ENCODE measurements around the gene CLDN2. TPM values are rescaled to one million over a fixed set of nuclear protein-coding genes. Genes with fewer than 3 reads are reported as not detected.

The CLDN2 gene
- total RNA-seq, 6 experiments from 2014 or later, result 6.3 to 48.4 (median 18.4) TPM

- Histone ChIP-seq H3K27ac (peak overlapping the region in 1 of 3 donors; percentile 87), H3K4me3 (no peak overlapping the region)
Observed at GRCh38 chrX:106898462-106898861, 21.7 kb upstream of the CLDN2 start.

GRCh38 chrX:106899276-106899675 is 20.9 kb upstream of the CLDN2 start:
- ATAC-seq (no peak), DNase-seq (no peak)
- Histone ChIP-seq H3K4me1 (peaks cover 0 to 37% (median 5%) of the 10 kb centered on the region in 4 donors), H3K27me3 (no peaks in the 10 kb centered on the region), H3K4me3 (no peak overlapping the region), H3K27ac (peak overlapping the region in 2 of 3 donors; percentile 7 to 87), H3K36me3 (no peaks in the 10 kb centered on the region), H3K9me3 (no peaks in the 10 kb centered on the region)
- no peak for TF ChIP-seq POLR2A (IDR thresholded peaks at IDR 0.05)
- TF ChIP-seq, protein P1, sequence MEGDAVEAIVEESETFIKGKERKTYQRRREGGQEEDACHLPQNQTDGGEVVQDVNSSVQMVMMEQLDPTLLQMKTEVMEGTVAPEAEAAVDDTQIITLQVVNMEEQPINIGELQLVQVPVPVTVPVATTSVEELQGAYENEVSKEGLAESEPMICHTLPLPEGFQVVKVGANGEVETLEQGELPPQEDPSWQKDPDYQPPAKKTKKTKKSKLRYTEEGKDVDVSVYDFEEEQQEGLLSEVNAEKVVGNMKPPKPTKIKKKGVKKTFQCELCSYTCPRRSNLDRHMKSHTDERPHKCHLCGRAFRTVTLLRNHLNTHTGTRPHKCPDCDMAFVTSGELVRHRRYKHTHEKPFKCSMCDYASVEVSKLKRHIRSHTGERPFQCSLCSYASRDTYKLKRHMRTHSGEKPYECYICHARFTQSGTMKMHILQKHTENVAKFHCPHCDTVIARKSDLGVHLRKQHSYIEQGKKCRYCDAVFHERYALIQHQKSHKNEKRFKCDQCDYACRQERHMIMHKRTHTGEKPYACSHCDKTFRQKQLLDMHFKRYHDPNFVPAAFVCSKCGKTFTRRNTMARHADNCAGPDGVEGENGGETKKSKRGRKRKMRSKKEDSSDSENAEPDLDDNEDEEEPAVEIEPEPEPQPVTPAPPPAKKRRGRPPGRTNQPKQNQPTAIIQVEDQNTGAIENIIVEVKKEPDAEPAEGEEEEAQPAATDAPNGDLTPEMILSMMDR (IDR thresholded peaks at IDR 0.05), result no peak
- WGBS (ENCODE audit: insufficient coverage, low coverage, low lambda C conversion rate, missing lambda C conversion rate), result 40% methylated on average over 2 of the region's 2 CpGs
- intact Hi-C loops (cut with DNase I), result no loop called here

More at GRCh38 chrX:106898462-106898861, 21.7 kb upstream of the CLDN2 start:
- H3K9me3 ChIP-seq, result no peaks in the 10 kb centered on the region
- ATAC-seq (peak; percentile 51 to 64 (median 54)), DNase-seq (no peak)
- TF ChIP-seq, protein P1 (IDR thresholded peaks at IDR 0.05), result peak; percentile 42 to 62 (median 47)
- TF ChIP-seq POLR2A (IDR thresholded peaks at IDR 0.05), result no peak
- WGBS (ENCODE audit: insufficient coverage, low coverage, low lambda C conversion rate, missing lambda C conversion rate), result 0% methylated on average over 1 of the region's 1 CpG
- peaks cover 0 to 28% (median 1%) of the 10 kb centered on the region in 4 donors for H3K4me1 ChIP-seq
- no peaks in the 10 kb centered on the region for H3K27me3 ChIP-seq
- intact Hi-C loops (cut with DNase I), result no loop called here
- H3K36me3 ChIP-seq, result no peaks in the 10 kb centered on the region

- Histone ChIP-seq H3K9me3 (no peaks in the 10 kb centered on the region), H3K27me3 (no peaks in the 10 kb centered on the region), H3K27ac (peak overlapping the region; percentile 4 to 87 (median 34)), H3K36me3 (no peaks in the 10 kb centered on the region), H3K4me1 (peaks cover 0 to 40% (median 7%) of the 10 kb centered on the region in 4 donors), H3K4me3 (peak overlapping the region in 1 of 3 donors; percentile 16)
- ATAC-seq, result peak; percentile 8 to 55 (median 14)
- TF ChIP-seq, protein P1 (IDR thresholded peaks at IDR 0.05), result no peak
- TF ChIP-seq POLR2A (IDR thresholded peaks at IDR 0.05), result no peak
- WGBS (ENCODE audit: insufficient coverage, low coverage, low lambda C conversion rate, missing lambda C conversion rate), result 36% methylated on average over 1 of the region's 1 CpG
- DNase-seq, result no peak
- intact Hi-C loops (cut with DNase I), result no loop called here
Observed at GRCh38 chrX:106899841-106900240, 20.4 kb upstream of the CLDN2 start.

GRCh38 chrX:106901341-106901740 is 18.9 kb upstream of the CLDN2 start:
- Histone ChIP-seq H3K4me3 (no peak overlapping the region), H3K27me3 (no peaks in the 10 kb centered on the region), H3K4me1 (peaks cover 0 to 40% (median 7%) of the 10 kb centered on the region in 4 donors), H3K9me3 (no peaks in the 10 kb centered on the region), H3K27ac (peak overlapping the region; percentile 34 to 87 (median 43)), H3K36me3 (no peaks in the 10 kb centered on the region)
- intact Hi-C loops (cut with DNase I), result no loop called here
- ATAC-seq (peak; percentile 56 to 65 (median 59)), DNase-seq (peak; percentile 59 to 75 (median 68))
- WGBS (ENCODE audit: insufficient coverage, low coverage, low lambda C conversion rate, missing lambda C conversion rate), result 41% methylated on average over 3 of the region's 3 CpGs
- no peak for TF ChIP-seq POLR2A (IDR thresholded peaks at IDR 0.05)
- TF ChIP-seq, protein P1 (IDR thresholded peaks at IDR 0.05), result no peak

Measured in right lobe of liver (tissue), 6 donors.